CD14-positive monocyte (primary cell): ENCODE measurements around the gene SMC5. TPM values are rescaled to one million over a fixed set of nuclear protein-coding genes. Genes with fewer than 3 reads are reported as not detected.

Experiments used
- DNase-seq, 3 donors: peaks; one replicate each; pipeline ENCODE4 v3.0.0-alpha.2; 2011 to 2022
- H2AFZ ChIP-seq: 2 replicates; pipeline ENCODE4 v1.6.0; 2012; ENCODE audit warnings: mild to moderate bottlenecking, low read depth, low read length, inconsistent platforms; ENCODE audit not compliant: insufficient read depth, poor library complexity, severe bottlenecking
- H3K27ac ChIP-seq, 2 donors: 1 replicate in 1 of 2; 2 replicates in 1 of 2; pipeline ENCODE4 v1.5.1; 2012 to 2013; ENCODE audit warnings: low read length in 2 of 2, control low read depth in 1 of 2, inconsistent platforms in 1 of 2, low read depth in 1 of 2, mild to moderate bottlenecking in 1 of 2
- H3K27me3 ChIP-seq, 2 donors: one replicate each; pipeline versions ENCODE4 v1.6.0 to v1.6.1; 2011 to 2013; ENCODE audit warnings: low read length in 2 of 2; ENCODE audit not compliant: control insufficient read depth in 2 of 2, insufficient read depth in 2 of 2
- H3K36me3 ChIP-seq, 2 donors: replicated peaks in 1 of 2; 1 replicate in 1 of 2; 2 replicates in 1 of 2; pipeline versions ENCODE4 v1.5.1 to v1.6.1; 2012 to 2013; ENCODE audit warnings: low read length in 2 of 2, control low read depth in 1 of 2, inconsistent platforms in 1 of 2, mild to moderate bottlenecking in 1 of 2; ENCODE audit not compliant: insufficient read depth in 2 of 2, control insufficient read depth in 1 of 2
- H3K4me1 ChIP-seq, 2 donors: 1 replicate in 1 of 2; 2 replicates in 1 of 2; pipeline versions ENCODE4 v1.5.1 to v1.6.1; 2012 to 2013; ENCODE audit warnings: low read length in 2 of 2, control low read depth in 1 of 2, inconsistent platforms in 1 of 2, mild to moderate bottlenecking in 1 of 2, moderate library complexity in 1 of 2; ENCODE audit not compliant: insufficient read depth in 2 of 2, control insufficient read depth in 1 of 2
- H3K4me2 ChIP-seq: replicated peaks from 2 replicates; pipeline ENCODE3; 2012; ENCODE audit warnings: low read length, moderate library complexity, mild to moderate bottlenecking; ENCODE audit not compliant: poor library complexity, severe bottlenecking; ENCODE audit errors: extremely low read depth
- H3K4me3 ChIP-seq, 3 experiments: fragments of 200-600 bp in 1 of 3; sonication (generic) in 1 of 3; replicated peaks in 1 of 3; 1 replicate in 2 of 3; 2 replicates in 1 of 3; pipeline ENCODE4 v1.5.1; 2011 to 2013; ENCODE audit warnings: low read length in 3 of 3, mild to moderate bottlenecking in 3 of 3, control low read depth in 2 of 3, low read depth in 2 of 3, inconsistent platforms in 1 of 3, moderate library complexity in 1 of 3
- H3K79me2 ChIP-seq: 2 replicates; pipeline ENCODE4 v1.6.0; 2012; ENCODE audit warnings: mild to moderate bottlenecking, control low read depth, inconsistent platforms, low read length, moderate library complexity; ENCODE audit not compliant: insufficient read depth
- H3K9ac ChIP-seq: 2 replicates; pipeline ENCODE4 v1.6.0; 2017; ENCODE audit warnings: low read length, mild to moderate bottlenecking; ENCODE audit not compliant: insufficient read depth, poor library complexity, severe bottlenecking
- H3K9me3 ChIP-seq, 2 donors: replicated peaks in 1 of 2; 1 replicate in 1 of 2; 2 replicates in 1 of 2; pipeline versions ENCODE4 v1.5.1 to v1.6.1; 2012 to 2013; ENCODE audit warnings: low read length in 2 of 2, control low read depth in 1 of 2; ENCODE audit not compliant: control insufficient read depth in 1 of 2, insufficient read depth in 1 of 2
- H4K20me1 ChIP-seq: 2 replicates; pipeline ENCODE4 v1.6.0; 2012; ENCODE audit warnings: mild to moderate bottlenecking, low read length, control low read depth, moderate library complexity; ENCODE audit not compliant: insufficient read depth
- H3K27ac Mint-ChIP-seq, 7 donors: one replicate each; pipeline ENCODE4 v1.8.0; 2020; ENCODE audit warnings: mild to moderate bottlenecking in 7 of 7, mixed read lengths in 7 of 7, moderate library complexity in 6 of 7, inconsistent platforms in 2 of 7
- H3K27me3 Mint-ChIP-seq, 3 donors: one replicate each; pipeline ENCODE4 v1.8.0; 2021 to 2022; ENCODE audit warnings: low read depth in 3 of 3, mild to moderate bottlenecking in 3 of 3, mixed read lengths in 3 of 3, moderate library complexity in 3 of 3, inconsistent platforms in 1 of 3
- H3K36me3 Mint-ChIP-seq, 2 donors: one replicate each; pipeline ENCODE4 v1.8.0; 2020; ENCODE audit warnings: mixed read lengths in 2 of 2, inconsistent platforms in 1 of 2, mild to moderate bottlenecking in 1 of 2
- H3K4me1 Mint-ChIP-seq: one replicate; pipeline ENCODE4 v1.8.0; 2020; ENCODE audit warnings: mild to moderate bottlenecking, mixed read lengths
- H3K4me3 Mint-ChIP-seq, 2 donors: one replicate each; pipeline ENCODE4 v1.8.0; 2020; ENCODE audit warnings: mild to moderate bottlenecking in 2 of 2, mixed read lengths in 2 of 2, moderate library complexity in 1 of 2
- H3K9me3 Mint-ChIP-seq, 7 donors: one replicate each; pipeline ENCODE4 v1.8.0; 2020 to 2022; ENCODE audit warnings: mixed read lengths in 7 of 7, mild to moderate bottlenecking in 6 of 7, moderate library complexity in 6 of 7, inconsistent platforms in 2 of 7
- CTCF ChIP-seq: fragments of 200-600 bp; IDR thresholded peaks from one replicate; pipeline ENCODE4 v1.8.0; 2022; ENCODE audit warnings: antibody characterized with exemption, mild to moderate bottlenecking
- WGBS: methylation state at CpG from one replicate; pipeline ENCODE4 v1.1.5; 2013; ENCODE audit warnings: missing lambda C conversion rate; ENCODE audit not compliant: insufficient coverage; 5-methylcytosine and 5-hydroxymethylcytosine counted together
- intact Hi-C, 2 donors: fragments of 100-400 bp; cut with micrococcal nuclease; formaldehyde crosslinking; loops; one replicate each; pipeline versions ENCODE4 v1.15.0 to v1.15.1; 2023
- polyA plus RNA-seq, 3 donors: library from polyadenylated mRNA; depleted of rRNA in 1 of 3; unstranded in 2 of 3; stranded (reverse) in 1 of 3; fragments of 300-500 nt in 2 of 3; fragments of >200 nt in 1 of 3; fragmentation: Illumina TruSeq in 2 of 3; gene quantifications; 1 replicate in 2 of 3; 2 replicates in 1 of 3; pipeline ENCODE4 v1.2.3, GENCODE V29; 2012 to 2021

SMC5 gene
- polyA plus RNA-seq, 3 donors = 4.9 to 13.6 (median 5.1) TPM

GRCh38 chr9:70382709-70383605 lies 124.2 kb downstream of the SMC5 start:
- TF ChIP-seq CTCF = no peak
- no peak overlapping the region for H2AFZ ChIP-seq
- no peak overlapping the region for H3K4me2 ChIP-seq
- H3K27me3 ChIP-seq = no peaks in the 10 kb centered on the region
- no peaks in the 10 kb centered on the region for H3K9me3 Mint-ChIP-seq
- intact Hi-C loops = no loop called here
- H3K9ac ChIP-seq = no peak overlapping the region
- H3K4me3 Mint-ChIP-seq = no peak overlapping the region
- WGBS = 94% methylated on average over 9 of the region's 9 CpGs
- no peaks in the 10 kb centered on the region for H3K79me2 ChIP-seq
- peaks cover 0 to 22% of the 10 kb centered on the region in 2 donors for H3K36me3 ChIP-seq
- H3K4me1 ChIP-seq = no peaks in the 10 kb centered on the region
- no peak overlapping the region for H3K4me3 ChIP-seq
- no peaks in the 10 kb centered on the region for H3K27me3 Mint-ChIP-seq
- peaks cover under 1% of the 10 kb centered on the region for H4K20me1 ChIP-seq
- no peaks in the 10 kb centered on the region for H3K4me1 Mint-ChIP-seq
- DNase-seq = no peak
- H3K27ac ChIP-seq = no peak overlapping the region
- peaks cover 28 to 29% of the 10 kb centered on the region in 2 donors for H3K36me3 Mint-ChIP-seq
- H3K27ac Mint-ChIP-seq = peak overlapping the region in 1 of 7 donors; percentile 0
- H3K9me3 ChIP-seq = no peaks in the 10 kb centered on the region

GRCh38 chr9:70385426-70385825 lies 126.6 kb downstream of the SMC5 start:
- H3K36me3 Mint-ChIP-seq = peaks cover 28 to 33% of the 10 kb centered on the region in 2 donors
- no peak overlapping the region for H3K27ac Mint-ChIP-seq

More at GRCh38 chr9:70385426-70385825, 126.6 kb downstream of the SMC5 start:
- Mint-ChIP-seq H3K27me3 (peaks cover 0 to 2% (median 1%) of the 10 kb centered on the region in 3 donors), H3K4me3 (no peak overlapping the region), H3K9me3 (no peaks in the 10 kb centered on the region), H3K4me1 (no peaks in the 10 kb centered on the region)
- Histone ChIP-seq H2AFZ (no peak overlapping the region), H3K36me3 (peaks cover 0 to 22% of the 10 kb centered on the region in 2 donors), H4K20me1 (peaks cover 24% of the 10 kb centered on the region), H3K27me3 (no peaks in the 10 kb centered on the region), H3K4me2 (no peak overlapping the region), H3K4me1 (no peaks in the 10 kb centered on the region), H3K9me3 (no peaks in the 10 kb centered on the region), H3K4me3 (no peak overlapping the region), H3K27ac (no peak overlapping the region), H3K9ac (no peak overlapping the region), H3K79me2 (peaks cover 16% of the 10 kb centered on the region)
- intact Hi-C loops = no loop called here
- no CpG with 5 or more reads among the region's 3 CpGs for WGBS
- no peak for DNase-seq
- TF ChIP-seq CTCF = no peak
